Immature natural killer cell (primary cell): ENCODE data around the gene SBF1. TPM values are rescaled to one million over a fixed set of nuclear protein-coding genes. Genes with fewer than 3 reads are reported as not detected.

Source experiments
- DNase-seq, 3 donors: peaks; one replicate each; pipeline ENCODE4 v3.0.0; 2022; ENCODE audit warnings: mixed read lengths in 1 of 3
- H3K27ac Mint-ChIP-seq, 6 donors: one replicate each; pipeline ENCODE4 v1.8.0; 2020; ENCODE audit warnings: mixed read lengths in 6 of 6, mild to moderate bottlenecking in 5 of 6, inconsistent platforms in 4 of 6, moderate library complexity in 3 of 6
- H3K27me3 Mint-ChIP-seq, 3 donors: one replicate each; pipeline ENCODE4 v1.8.0; 2020 to 2021; ENCODE audit warnings: low read depth in 3 of 3, mild to moderate bottlenecking in 3 of 3, mixed read lengths in 3 of 3, moderate library complexity in 3 of 3, inconsistent platforms in 1 of 3
- H3K36me3 Mint-ChIP-seq, 3 donors: one replicate each; pipeline ENCODE4 v1.8.0; 2020; ENCODE audit warnings: mixed read lengths in 3 of 3, inconsistent platforms in 2 of 3, mild to moderate bottlenecking in 2 of 3
- H3K4me1 Mint-ChIP-seq, 2 donors: one replicate each; pipeline ENCODE4 v1.8.0; 2020; ENCODE audit warnings: inconsistent platforms in 2 of 2, mild to moderate bottlenecking in 2 of 2, mixed read lengths in 2 of 2, moderate library complexity in 1 of 2
- H3K4me3 Mint-ChIP-seq, 5 donors: one replicate each; pipeline ENCODE4 v1.8.0; 2020; ENCODE audit warnings: mild to moderate bottlenecking in 5 of 5, mixed read lengths in 5 of 5, inconsistent platforms in 3 of 5, moderate library complexity in 3 of 5
- H3K9me3 Mint-ChIP-seq, 6 donors: one replicate each; pipeline ENCODE4 v1.8.0; 2020; ENCODE audit warnings: mild to moderate bottlenecking in 6 of 6, mixed read lengths in 6 of 6, inconsistent platforms in 4 of 6, moderate library complexity in 3 of 6
- polyA plus RNA-seq, 3 donors: library from polyadenylated mRNA; unstranded; fragments of 300-500 nt; fragmentation: Illumina TruSeq; gene quantifications; one replicate each; pipeline ENCODE4 v1.2.3, GENCODE V29; 2021

The SBF1 gene
- polyA plus RNA-seq, 3 donors from 2014 or later = 12.1 to 42.8 (median 14.2) TPM

- H3K4me1 Mint-ChIP-seq = peaks cover 5 to 10% of the 10 kb centered on the region in 2 donors
- H3K36me3 Mint-ChIP-seq = no peaks in the 10 kb centered on the region
- H3K9me3 Mint-ChIP-seq = no peaks in the 10 kb centered on the region
- peaks cover 0 to 6% (median 1%) of the 10 kb centered on the region in 3 donors for H3K27me3 Mint-ChIP-seq
- DNase-seq = no peak
- H3K4me3 Mint-ChIP-seq = no peak overlapping the region
- H3K27ac Mint-ChIP-seq = no peak overlapping the region
Observed at GRCh38 chr22:50502096-50502495, 27.3 kb upstream of the SBF1 start.

GRCh38 chr22:50500452-50500851 is 25.6 kb upstream of the SBF1 start:
- peaks cover 0 to 1% (median 0%) of the 10 kb centered on the region in 6 donors for H3K9me3 Mint-ChIP-seq
- H3K27me3 Mint-ChIP-seq = peaks cover 0 to 6% (median 4%) of the 10 kb centered on the region in 3 donors
- no peak for DNase-seq
- peaks cover 0 to 10% of the 10 kb centered on the region in 2 donors for H3K4me1 Mint-ChIP-seq
- no peak overlapping the region for H3K27ac Mint-ChIP-seq
- H3K4me3 Mint-ChIP-seq = no peak overlapping the region
- H3K36me3 Mint-ChIP-seq = no peaks in the 10 kb centered on the region

GRCh38 chr22:50498322-50498890 is 23.6 kb upstream of the SBF1 start:
- H3K9me3 Mint-ChIP-seq = peaks cover 0 to 1% (median 0%) of the 10 kb centered on the region in 6 donors
- peak overlapping the region in 2 of 6 donors; percentile 61 to 77 for H3K27ac Mint-ChIP-seq
- DNase-seq = peak; percentile 68 to 71 (median 68)
- no peak overlapping the region for H3K4me3 Mint-ChIP-seq
- no peaks in the 10 kb centered on the region for H3K36me3 Mint-ChIP-seq
- peaks cover 2 to 13% (median 5%) of the 10 kb centered on the region in 3 donors for H3K27me3 Mint-ChIP-seq
- peaks cover 0 to 10% of the 10 kb centered on the region in 2 donors for H3K4me1 Mint-ChIP-seq

GRCh38 chr22:50497093-50497492 is 22.3 kb upstream of the SBF1 start:
- no peaks in the 10 kb centered on the region for H3K36me3 Mint-ChIP-seq
- no peak for DNase-seq
- H3K4me1 Mint-ChIP-seq = peaks cover 0 to 10% of the 10 kb centered on the region in 2 donors
- H3K9me3 Mint-ChIP-seq = peaks cover 0 to 1% (median 0%) of the 10 kb centered on the region in 6 donors
- peak overlapping the region in 1 of 6 donors; percentile 20 for H3K27ac Mint-ChIP-seq
- H3K4me3 Mint-ChIP-seq = no peak overlapping the region
- H3K27me3 Mint-ChIP-seq = peaks cover 2 to 13% (median 5%) of the 10 kb centered on the region in 3 donors

GRCh38 chr22:50490531-50491308 is 15.9 kb upstream of the SBF1 start:
- no peak overlapping the region for H3K27ac Mint-ChIP-seq
- no peaks in the 10 kb centered on the region for H3K36me3 Mint-ChIP-seq
- DNase-seq = no peak
- no peaks in the 10 kb centered on the region for H3K4me1 Mint-ChIP-seq
- H3K27me3 Mint-ChIP-seq = peaks cover 2 to 8% (median 7%) of the 10 kb centered on the region in 3 donors
- H3K9me3 Mint-ChIP-seq = no peaks in the 10 kb centered on the region
- H3K4me3 Mint-ChIP-seq = no peak overlapping the region

- peaks cover 2 to 6% (median 5%) of the 10 kb centered on the region in 3 donors for H3K27me3 Mint-ChIP-seq
- no peaks in the 10 kb centered on the region for H3K36me3 Mint-ChIP-seq
- H3K9me3 Mint-ChIP-seq = no peaks in the 10 kb centered on the region
- H3K4me3 Mint-ChIP-seq = no peak overlapping the region
- no peak for DNase-seq
- H3K27ac Mint-ChIP-seq = no peak overlapping the region
- H3K4me1 Mint-ChIP-seq = no peaks in the 10 kb centered on the region
Observed at GRCh38 chr22:50489363-50490243, 14.8 kb upstream of the SBF1 start.

GRCh38 chr22:50488886-50489285 is 14.1 kb upstream of the SBF1 start:
- Mint-ChIP-seq H3K4me1 (no peaks in the 10 kb centered on the region), H3K27ac (no peak overlapping the region), H3K4me3 (no peak overlapping the region), H3K27me3 (peaks cover 2 to 6% (median 4%) of the 10 kb centered on the region in 3 donors), H3K9me3 (no peaks in the 10 kb centered on the region), H3K36me3 (no peaks in the 10 kb centered on the region)
- no peak for DNase-seq

- H3K4me1 Mint-ChIP-seq = no peaks in the 10 kb centered on the region
- no peaks in the 10 kb centered on the region for H3K9me3 Mint-ChIP-seq
- no peak overlapping the region for H3K4me3 Mint-ChIP-seq
- H3K27me3 Mint-ChIP-seq = peaks cover 0 to 6% (median 5%) of the 10 kb centered on the region in 3 donors
- no peak for DNase-seq
- no peak overlapping the region for H3K27ac Mint-ChIP-seq
- no peaks in the 10 kb centered on the region for H3K36me3 Mint-ChIP-seq
Observed at GRCh38 chr22:50488006-50488677, 13.3 kb upstream of the SBF1 start.

- H3K4me1 Mint-ChIP-seq = no peaks in the 10 kb centered on the region
- H3K27ac Mint-ChIP-seq = no peak overlapping the region
- no peaks in the 10 kb centered on the region for H3K9me3 Mint-ChIP-seq
- H3K4me3 Mint-ChIP-seq = no peak overlapping the region
- H3K36me3 Mint-ChIP-seq = no peaks in the 10 kb centered on the region
- peaks cover 0 to 7% (median 6%) of the 10 kb centered on the region in 3 donors for H3K27me3 Mint-ChIP-seq
- no peak for DNase-seq
Observed at GRCh38 chr22:50487290-50488005, 12.6 kb upstream of the SBF1 start.

GRCh38 chr22:50486561-50487289 is 11.9 kb upstream of the SBF1 start, which contains the start of gene MIOX:
TSS of gene MIOX (plus strand) at chr22:50486859. CDS start at chr22:50486898, 39 bp downstream.
- no peak within 1 kb of the TSS for H3K27ac Mint-ChIP-seq
- no peaks in the 10 kb centered on the region for H3K4me1 Mint-ChIP-seq
- no peaks in the 10 kb centered on the region for H3K9me3 Mint-ChIP-seq
- DNase-seq = no peak
- peaks cover 0 to 8% (median 5%) of the 10 kb centered on the region in 3 donors for H3K27me3 Mint-ChIP-seq
- H3K36me3 Mint-ChIP-seq = no peaks in the 10 kb centered on the region
- no peak within 1 kb of the TSS for H3K4me3 Mint-ChIP-seq

- Mint-ChIP-seq H3K4me3 (no peak overlapping the region), H3K9me3 (no peaks in the 10 kb centered on the region), H3K27ac (peak overlapping the region in 1 of 6 donors; percentile 36), H3K36me3 (no peaks in the 10 kb centered on the region), H3K27me3 (peaks cover 0 to 8% (median 2%) of the 10 kb centered on the region in 3 donors), H3K4me1 (no peaks in the 10 kb centered on the region)
- no peak for DNase-seq
Observed at GRCh38 chr22:50485221-50486131, 10.6 kb upstream of the SBF1 start.
